Ishikawa (cell line): ENCODE data around the gene GHRL.

Experiments
- CEBPB ChIP-seq: IDR thresholded peaks from 2 replicates; pipeline ENCODE4 v1.6.1; 2012
- CREB1 ChIP-seq: IDR thresholded peaks from 2 replicates; pipeline ENCODE4 v1.6.1; 2012; ENCODE audit warnings: low read depth
- EGR1 ChIP-seq: IDR thresholded peaks from 2 replicates; pipeline ENCODE4 v1.6.1; 2012
- EP300 ChIP-seq: IDR thresholded peaks from 2 replicates; pipeline ENCODE4 v1.6.1; 2012; ENCODE audit warnings: borderline replicate concordance
- FOXM1 ChIP-seq: IDR thresholded peaks from 2 replicates; pipeline ENCODE4 v1.6.1; 2012; ENCODE audit warnings: low read depth, borderline replicate concordance
- MAX ChIP-seq: IDR thresholded peaks from 2 replicates; pipeline ENCODE4 v1.6.1; 2012
- NFIC ChIP-seq: IDR thresholded peaks from 2 replicates; pipeline ENCODE4 v1.6.1; 2012
- RAD21 ChIP-seq: IDR thresholded peaks from 2 replicates; pipeline ENCODE4 v1.6.1; 2012; ENCODE audit warnings: low read depth
- TAF1 ChIP-seq: IDR thresholded peaks from 2 replicates; pipeline ENCODE4 v1.6.1; 2012; ENCODE audit warnings: low read depth, mild to moderate bottlenecking
- TCF12 ChIP-seq: IDR thresholded peaks from 2 replicates; pipeline ENCODE4 v1.6.1; 2012; ENCODE audit warnings: low read depth
- TEAD4 ChIP-seq: IDR thresholded peaks from 2 replicates; pipeline ENCODE4 v1.6.1; 2012
- USF1 ChIP-seq: IDR thresholded peaks from 2 replicates; pipeline ENCODE4 v1.6.1; 2012
- YY1 ChIP-seq: IDR thresholded peaks from 2 replicates; pipeline ENCODE4 v1.6.1; 2012; ENCODE audit warnings: low read depth
- ZBTB7A ChIP-seq: IDR thresholded peaks from 2 replicates; pipeline ENCODE4 v1.6.1; 2012; ENCODE audit warnings: low read depth
- TF ChIP-seq, protein P1 (sequence below): IDR thresholded peaks from 2 replicates; pipeline ENCODE4 v1.6.1; 2012; ENCODE audit warnings: low read depth, mild to moderate bottlenecking

GHRL gene

GRCh38 chr3:10268930-10269329 lies 23.8 kb downstream of the GHRL start:
- TF ChIP-seq ZBTB7A (no peak), EGR1 (no peak), TCF12 (no peak), YY1 (no peak), EP300 (no peak), CEBPB (no peak), TEAD4 (no peak), CREB1 (no peak), TAF1 (no peak)

GRCh38 chr3:10268116-10268515 lies 24.6 kb downstream of the GHRL start:
- TF ChIP-seq CREB1 (no peak), TCF12 (no peak), EP300 (no peak), EGR1 (no peak), USF1 (no peak), TAF1 (no peak), CEBPB (no peak), YY1 (no peak), FOXM1 (no peak)

DNA sequence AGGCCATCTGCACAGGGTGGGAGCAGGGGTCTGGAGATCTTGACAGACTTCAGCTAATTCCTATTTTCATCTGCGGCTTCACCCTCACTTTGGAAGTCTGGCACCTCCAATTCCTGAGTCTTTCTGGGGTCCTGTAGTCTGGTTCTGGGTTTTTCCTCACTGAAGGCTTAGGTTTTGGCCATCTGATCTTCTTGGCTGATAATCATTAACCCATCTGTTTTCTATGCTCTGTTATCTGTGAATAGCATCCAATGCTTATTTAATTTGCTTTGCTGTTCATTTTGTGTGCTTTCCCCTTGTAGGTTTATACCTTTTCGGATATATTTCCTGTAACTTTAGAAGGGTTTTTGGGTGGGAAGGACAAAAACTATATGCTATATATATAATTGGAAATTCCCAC lies 26.9 kb downstream of the GHRL start:
- TF ChIP-seq, protein P1, sequence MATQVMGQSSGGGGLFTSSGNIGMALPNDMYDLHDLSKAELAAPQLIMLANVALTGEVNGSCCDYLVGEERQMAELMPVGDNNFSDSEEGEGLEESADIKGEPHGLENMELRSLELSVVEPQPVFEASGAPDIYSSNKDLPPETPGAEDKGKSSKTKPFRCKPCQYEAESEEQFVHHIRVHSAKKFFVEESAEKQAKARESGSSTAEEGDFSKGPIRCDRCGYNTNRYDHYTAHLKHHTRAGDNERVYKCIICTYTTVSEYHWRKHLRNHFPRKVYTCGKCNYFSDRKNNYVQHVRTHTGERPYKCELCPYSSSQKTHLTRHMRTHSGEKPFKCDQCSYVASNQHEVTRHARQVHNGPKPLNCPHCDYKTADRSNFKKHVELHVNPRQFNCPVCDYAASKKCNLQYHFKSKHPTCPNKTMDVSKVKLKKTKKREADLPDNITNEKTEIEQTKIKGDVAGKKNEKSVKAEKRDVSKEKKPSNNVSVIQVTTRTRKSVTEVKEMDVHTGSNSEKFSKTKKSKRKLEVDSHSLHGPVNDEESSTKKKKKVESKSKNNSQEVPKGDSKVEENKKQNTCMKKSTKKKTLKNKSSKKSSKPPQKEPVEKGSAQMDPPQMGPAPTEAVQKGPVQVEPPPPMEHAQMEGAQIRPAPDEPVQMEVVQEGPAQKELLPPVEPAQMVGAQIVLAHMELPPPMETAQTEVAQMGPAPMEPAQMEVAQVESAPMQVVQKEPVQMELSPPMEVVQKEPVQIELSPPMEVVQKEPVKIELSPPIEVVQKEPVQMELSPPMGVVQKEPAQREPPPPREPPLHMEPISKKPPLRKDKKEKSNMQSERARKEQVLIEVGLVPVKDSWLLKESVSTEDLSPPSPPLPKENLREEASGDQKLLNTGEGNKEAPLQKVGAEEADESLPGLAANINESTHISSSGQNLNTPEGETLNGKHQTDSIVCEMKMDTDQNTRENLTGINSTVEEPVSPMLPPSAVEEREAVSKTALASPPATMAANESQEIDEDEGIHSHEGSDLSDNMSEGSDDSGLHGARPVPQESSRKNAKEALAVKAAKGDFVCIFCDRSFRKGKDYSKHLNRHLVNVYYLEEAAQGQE = no peak
- TF ChIP-seq TCF12 (no peak), CEBPB (no peak), TEAD4 (no peak)

GRCh38 chr3:10263646-10264363 lies 28.9 kb downstream of the GHRL start:
- TF ChIP-seq EGR1 (0 out of 2 replicates have a peak, but pooled peaks have one; percentile 49), CREB1 (no peak)

DNA sequence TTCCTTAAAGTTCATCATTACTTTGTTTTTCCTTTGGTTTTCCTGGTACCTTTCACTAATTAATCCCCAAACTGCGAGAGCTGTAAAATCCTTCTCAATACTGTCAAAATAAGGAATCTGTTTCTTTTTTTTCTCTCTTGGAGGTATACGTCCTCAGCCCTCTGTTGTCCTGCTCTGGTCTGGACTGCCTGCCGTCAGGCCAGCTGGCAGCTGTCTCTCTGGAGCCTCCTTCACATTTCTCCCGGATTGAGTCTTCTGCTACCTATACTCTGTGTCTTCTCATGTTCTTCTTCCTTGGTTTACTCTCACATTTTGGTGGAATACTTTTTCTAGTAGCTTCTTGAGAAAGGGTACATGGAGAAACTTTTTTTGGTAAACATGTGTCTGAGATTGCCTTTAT lies 30.7 kb downstream of the GHRL start:
- TF ChIP-seq EP300 = no peak

DNA sequence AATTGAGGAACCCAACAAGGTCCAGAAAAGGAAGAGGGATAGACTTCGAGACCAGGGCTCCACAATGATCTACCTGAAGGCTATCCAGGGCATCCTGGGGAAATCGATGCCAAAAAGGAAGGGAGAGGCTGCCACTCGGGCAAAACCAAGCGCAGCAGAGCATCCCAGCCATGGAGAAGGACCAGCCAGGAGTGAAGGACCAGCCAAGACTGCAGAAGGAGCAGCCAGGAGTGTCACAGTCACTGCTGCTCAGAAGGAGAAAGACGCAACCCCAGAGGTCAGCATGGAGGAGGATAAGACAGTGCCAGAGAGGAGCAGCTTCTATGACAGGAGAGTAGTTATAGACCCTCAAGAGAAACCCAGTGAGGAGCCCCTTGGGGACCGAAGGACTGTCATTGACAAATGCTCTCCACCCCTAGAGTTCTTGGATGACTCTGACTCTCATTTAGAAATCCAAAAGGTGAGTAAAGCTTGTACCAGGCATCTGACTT lies 32.5 kb downstream of the GHRL start:
- TF ChIP-seq RAD21 (no peak), CREB1 (no peak), CEBPB (no peak), YY1 (no peak), FOXM1 (no peak), EGR1 (no peak), ZBTB7A (no peak), TAF1 (no peak), TEAD4 (no peak), EP300 (no peak), USF1 (no peak), NFIC (no peak), TCF12 (no peak), MAX (no peak)
- TF ChIP-seq, protein P1 = no peak

GRCh38 chr3:10259798-10260197 lies 32.9 kb downstream of the GHRL start:
- no peak for TF ChIP-seq TAF1
- TF ChIP-seq CEBPB = no peak
- no peak for TF ChIP-seq USF1
- no peak for TF ChIP-seq FOXM1
- no peak for TF ChIP-seq CREB1
- no peak for TF ChIP-seq NFIC
- TF ChIP-seq YY1 = no peak
- no peak for TF ChIP-seq EP300
- no peak for TF ChIP-seq MAX
- no peak for TF ChIP-seq EGR1
- TF ChIP-seq TEAD4 = no peak
- TF ChIP-seq ZBTB7A = no peak
- no peak for TF ChIP-seq RAD21
- TF ChIP-seq, protein P1 = no peak
- TF ChIP-seq TCF12 = no peak
